Fibroblast of lung (primary cell): Measurements from ENCODE around the gene FERMT2. TPM values are rescaled to one million over a fixed set of nuclear protein-coding genes. Genes with fewer than 3 reads are reported as not detected.

ENCODE experiments used
- DNase-seq, 2 donors: peaks; one replicate each; pipeline versions ENCODE4 v3.0.0 to v3.0.0-alpha.2; 2010; ENCODE audit warnings: low read depth in 2 of 2
- H2AFZ ChIP-seq: 2 replicates; pipeline ENCODE4 v1.5.1; 2012; ENCODE audit warnings: low read length, control low read depth, inconsistent platforms
- H3K27ac ChIP-seq: 2 replicates; pipeline ENCODE4 v1.5.1; 2011; ENCODE audit warnings: low read length, control low read depth; ENCODE audit not compliant: insufficient read depth
- H3K27me3 ChIP-seq: 2 replicates; pipeline ENCODE4 v1.5.1; 2011; ENCODE audit warnings: mild to moderate bottlenecking, low read length; ENCODE audit not compliant: control insufficient read depth, insufficient read depth
- H3K36me3 ChIP-seq: 2 replicates; pipeline ENCODE4 v1.5.1; 2011; ENCODE audit warnings: low read length; ENCODE audit not compliant: control insufficient read depth, insufficient read depth
- H3K4me1 ChIP-seq: 2 replicates; pipeline ENCODE4 v1.5.1; 2011; ENCODE audit warnings: low read length; ENCODE audit not compliant: control insufficient read depth, insufficient read depth; ENCODE audit errors: extremely low read depth
- H3K4me2 ChIP-seq: 2 replicates; pipeline ENCODE4 v1.5.1; 2011; ENCODE audit warnings: low read length, control low read depth; ENCODE audit not compliant: insufficient read depth; ENCODE audit errors: extremely low read depth
- H3K4me3 ChIP-seq, 4 experiments: fragments of 200-600 bp in 1 of 4; sonication (generic) in 1 of 4; replicated peaks in 1 of 4; 2 replicates each; pipeline ENCODE4 v1.5.1; 2011 to 2016; ENCODE audit warnings: low read length in 4 of 4, low read depth in 3 of 4, mild to moderate bottlenecking in 3 of 4, control low read depth in 2 of 4, inconsistent platforms in 1 of 4, mixed read lengths in 1 of 4; ENCODE audit not compliant: insufficient read depth in 1 of 4; ENCODE audit errors: control extremely low read depth in 1 of 4
- H3K79me2 ChIP-seq: 2 replicates; pipeline ENCODE4 v1.5.1; 2012; ENCODE audit warnings: mild to moderate bottlenecking, low read length, inconsistent platforms; ENCODE audit not compliant: control insufficient read depth, insufficient read depth
- H3K9ac ChIP-seq: 2 replicates; pipeline ENCODE4 v1.5.1; 2011; ENCODE audit warnings: mild to moderate bottlenecking, low read length, control low read depth; ENCODE audit not compliant: insufficient read depth
- H3K9me3 ChIP-seq: 2 replicates; pipeline ENCODE4 v1.5.1; 2012; ENCODE audit warnings: low read depth, low read length; ENCODE audit not compliant: control insufficient read depth, insufficient read depth
- H4K20me1 ChIP-seq: 2 replicates; pipeline ENCODE4 v1.5.1; 2011; ENCODE audit warnings: low read length; ENCODE audit not compliant: control insufficient read depth, insufficient read depth; ENCODE audit errors: extremely low read depth
- CTCF ChIP-seq, 2 donors: IDR thresholded peaks in 1 of 2; conservative IDR thresholded peaks in 1 of 2; 1 replicate in 1 of 2; 2 replicates in 1 of 2; pipeline ENCODE4 v1.5.1; 2011 to 2012; ENCODE audit warnings: low read length in 2 of 2, control low read depth in 1 of 2, inconsistent platforms in 1 of 2, low read depth in 1 of 2, mild to moderate bottlenecking in 1 of 2
- EZH2 ChIP-seq: IDR thresholded peaks from 2 replicates; pipeline ENCODE4 v1.5.1; 2012; ENCODE audit warnings: low read length, control low read depth, mild to moderate bottlenecking; ENCODE audit errors: missing control alignments
- polyA plus RNA-seq, 2 donors: library from polyadenylated mRNA; depleted of rRNA in 1 of 2; stranded (reverse) in 1 of 2; unstranded in 1 of 2; fragments of >200 nt; gene quantifications; 2 replicates each; pipeline ENCODE4 v1.2.1, GENCODE V29; 2011 to 2012; ENCODE audit warnings: missing spikeins in 1 of 2
- total RNA-seq: library from RNA; depleted of rRNA; stranded (reverse); fragments of >200 nt; gene quantifications from 2 replicates; pipeline ENCODE4 v1.2.1, GENCODE V29; 2014

FERMT2 gene
- total and polyA plus RNA-seq, 2 donors (not counting 1 experiment from before 2014, with no cell fraction given) = 111 to 439 TPM

DNA sequence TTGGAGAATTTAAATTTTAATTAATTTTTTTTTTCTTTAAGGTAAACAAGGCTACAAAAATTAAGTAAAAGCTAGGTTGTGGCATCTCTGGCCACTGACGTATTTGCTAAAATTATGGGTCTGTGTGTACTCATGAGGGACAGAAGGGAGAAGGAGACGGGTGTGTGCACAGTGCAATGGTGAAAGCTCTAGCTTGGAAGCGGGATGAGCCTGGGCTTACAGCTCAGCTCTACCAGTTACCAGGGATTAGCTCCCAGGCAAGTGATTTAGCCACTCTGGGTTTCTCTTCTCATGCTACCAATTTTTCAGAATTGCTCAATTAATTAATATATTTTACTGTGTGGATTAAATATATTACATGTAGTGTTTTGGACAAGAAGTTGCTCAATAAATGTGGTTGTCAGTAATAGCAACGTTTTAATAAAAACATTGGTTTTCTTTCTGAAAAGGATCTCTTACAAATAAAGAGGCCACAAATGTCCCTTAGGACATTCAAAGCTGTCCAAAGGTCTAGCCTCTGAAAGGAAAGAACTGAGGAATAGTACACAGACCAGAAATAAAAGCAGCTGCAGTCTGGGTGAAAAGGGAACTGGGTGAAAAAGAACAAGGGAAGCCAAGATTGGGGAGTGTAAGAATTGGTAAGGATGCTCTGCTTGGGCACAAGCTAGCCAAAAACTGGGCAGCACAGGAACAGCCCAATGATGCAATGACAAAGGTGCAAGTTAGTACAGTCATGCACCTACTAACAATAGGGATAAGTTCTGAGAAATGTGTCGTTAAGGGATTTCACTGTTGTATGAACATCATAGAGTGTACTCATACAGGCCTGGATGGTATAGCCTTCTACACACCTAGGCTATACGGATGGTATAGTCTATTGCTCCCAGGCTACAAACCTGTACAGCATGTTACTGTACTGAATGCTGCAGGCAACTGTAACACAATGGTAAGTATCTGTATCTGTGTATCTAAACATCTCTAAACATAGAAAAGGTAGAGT is 61.7 kb downstream of the FERMT2 start:
- Histone ChIP-seq H3K27me3 (no peaks in the 10 kb centered on the region), H3K79me2 (peaks cover 54% of the 10 kb centered on the region), H3K36me3 (peaks cover 8% of the 10 kb centered on the region), H3K27ac (no peak overlapping the region), H2AFZ (no peak overlapping the region), H3K9me3 (no peaks in the 10 kb centered on the region), H3K4me2 (no peak overlapping the region), H3K4me1 (peaks cover 3% of the 10 kb centered on the region), H3K9ac (no peak overlapping the region), H4K20me1 (peaks cover 1% of the 10 kb centered on the region), H3K4me3 (no peak overlapping the region)
- no peak for DNase-seq
- TF ChIP-seq EZH2 = no peak

- no peak for TF ChIP-seq EZH2
- TF ChIP-seq CTCF (conservative IDR thresholded peaks at IDR 0.05 in 1 of 2, IDR thresholded peaks at IDR 0.05 in 1 of 2; ENCODE audit: low read depth in 1 of 2, low read length in 2 of 2) = no peak
- no peak overlapping the region for H2AFZ ChIP-seq
- peaks cover 8% of the 10 kb centered on the region for H3K36me3 ChIP-seq
- H3K4me2 ChIP-seq = no peak overlapping the region
- peaks cover 3% of the 10 kb centered on the region for H3K4me1 ChIP-seq
- no peak overlapping the region for H3K9ac ChIP-seq
- no peaks in the 10 kb centered on the region for H3K9me3 ChIP-seq
- no peak for DNase-seq
- H3K79me2 ChIP-seq = peaks cover 52% of the 10 kb centered on the region
- H3K27me3 ChIP-seq = no peaks in the 10 kb centered on the region
- no peak overlapping the region for H3K27ac ChIP-seq
- no peak overlapping the region for H3K4me3 ChIP-seq
- no peaks in the 10 kb centered on the region for H4K20me1 ChIP-seq
These were observed 62.7 kb downstream of the FERMT2 start for GRCh38 chr14:52888159-52888558.

- H3K27ac ChIP-seq = no peak overlapping the region
- no peaks in the 10 kb centered on the region for H3K27me3 ChIP-seq
These were observed 65.6 kb downstream of the FERMT2 start for GRCh38 chr14:52885230-52885629.

DNA sequence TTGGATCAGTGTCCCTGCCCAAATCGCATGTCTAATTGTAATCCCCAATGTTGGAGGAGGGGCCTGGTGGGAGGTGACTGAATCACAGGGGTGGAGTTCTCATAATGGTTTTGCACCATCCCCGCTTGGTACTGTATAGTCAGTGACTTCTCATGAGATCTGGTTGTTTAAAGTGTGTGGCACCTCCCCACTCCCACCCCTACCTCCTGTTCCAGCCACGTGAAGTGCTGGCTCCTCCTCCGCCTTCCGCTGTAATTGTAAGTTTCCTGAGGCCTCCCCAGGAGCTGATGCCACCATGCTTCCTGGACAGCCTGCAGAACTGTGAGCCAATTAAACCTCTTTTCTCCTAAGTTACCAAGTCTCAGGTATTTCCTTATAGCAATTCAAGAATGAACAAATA is 67.2 kb downstream of the FERMT2 start:
- Histone ChIP-seq H3K79me2 (peaks cover 52% of the 10 kb centered on the region), H3K36me3 (peaks cover 9% of the 10 kb centered on the region), H3K9me3 (no peaks in the 10 kb centered on the region), H3K4me3 (no peak overlapping the region), H3K4me1 (peaks cover 7% of the 10 kb centered on the region), H3K4me2 (no peak overlapping the region), H2AFZ (no peak overlapping the region), H3K9ac (no peak overlapping the region), H3K27me3 (no peaks in the 10 kb centered on the region), H3K27ac (no peak overlapping the region), H4K20me1 (no peaks in the 10 kb centered on the region)
- TF ChIP-seq CTCF (conservative IDR thresholded peaks at IDR 0.05 in 1 of 2, IDR thresholded peaks at IDR 0.05 in 1 of 2; ENCODE audit: low read depth in 1 of 2, low read length in 2 of 2) = no peak
- no peak for TF ChIP-seq EZH2
- DNase-seq = no peak

More at GRCh38 chr14:52885230-52885629, 65.6 kb downstream of the FERMT2 start:
- Histone ChIP-seq H3K79me2 (peaks cover 52% of the 10 kb centered on the region), H3K36me3 (peaks cover 6% of the 10 kb centered on the region), H3K9ac (no peak overlapping the region), H3K4me2 (no peak overlapping the region), H3K4me1 (peaks cover 3% of the 10 kb centered on the region), H3K4me3 (no peak overlapping the region), H2AFZ (no peak overlapping the region), H3K9me3 (no peaks in the 10 kb centered on the region), H4K20me1 (no peaks in the 10 kb centered on the region)
- TF ChIP-seq EZH2 = no peak
- DNase-seq = peak; percentile 43 to 74
